A549 (cell line): Measurements from ENCODE around the gene F5. TPM values are rescaled to one million over a fixed set of nuclear protein-coding genes. Genes with fewer than 3 reads are reported as not detected.
A peak's percentile ranks its signal among the peaks of the same experiment; 100 is the strongest.

ENCODE experiments used
- ATAC-seq, 2 experiments: fragments of 200-7000 bp in 1 of 2; fragments of >200 bp in 1 of 2; cut with Nextera tagmentation in 1 of 2; cut with Tn5 transposase in 1 of 2; 3 replicates each; pipeline versions ENCODE4 v1.8.0 to v1.9.1; 2018 to 2020; ENCODE audit warnings: mild to moderate bottlenecking in 1 of 2, moderate library complexity in 1 of 2
- CTCF ChIA-PET: fragments of 300-600 bp; sonication (Branson Sonifier 250); formaldehyde crosslinking; extraction: SDS; loops from one replicate; lab custom pipeline; 2021; ENCODE audit warnings: antibody characterized with exemption, inconsistent platforms; lab: Yijun Ruan, JAX
- POLR2A ChIA-PET: fragments of 350-600 bp; formaldehyde crosslinking; extraction: SDS; loops from one replicate; lab custom pipeline; 2021; ENCODE audit warnings: antibody characterized with exemption, inconsistent platforms; lab: Yijun Ruan, JAX
- DNase-seq, 2 experiments: peaks; one replicate each; pipeline versions ENCODE4 v3.0.0 to v3.0.0-alpha.2; 2011 to 2016; ENCODE audit warnings: low read depth in 1 of 2, low spot score in 1 of 2
- FAIRE-seq: peaks from 2 replicates; lab custom pipeline; 2011; peaks lifted over from hg19 to GRCh38; lab: Jason Lieb, UNC
- H3K27ac ChIP-seq, 2 experiments: fragments of >200 bp; sonication (Bioruptor Twin); formaldehyde crosslinking; 3 replicates each; pipeline ENCODE4 v1.5.1; 2016 to 2017
- H3K4me1 ChIP-seq: fragments of >200 bp; sonication (Bioruptor Twin); formaldehyde crosslinking; 3 replicates; pipeline ENCODE4 v1.6.1; 2016
- H3K4me2 ChIP-seq: fragments of >200 bp; sonication (Bioruptor Twin); formaldehyde crosslinking; 3 replicates; pipeline ENCODE4 v1.6.1; 2016
- H3K4me3 ChIP-seq: fragments of >200 bp; sonication (Bioruptor Twin); formaldehyde crosslinking; 3 replicates; pipeline ENCODE4 v1.5.1; 2016
- H3K9me3 ChIP-seq: fragments of >200 bp; sonication (Bioruptor Twin); formaldehyde crosslinking; 3 replicates; pipeline ENCODE4 v1.6.1; 2016
- BHLHE40 ChIP-seq: IDR thresholded peaks from 2 replicates; pipeline ENCODE4 v1.6.1; 2012; ENCODE audit warnings: low read depth, low read length, inconsistent platforms
- EHF ChIP-seq: fragments of 250-450 bp; sonication (Bioruptor Pico); IDR thresholded peaks from 2 replicates; pipeline ENCODE4 v1.5.0; 2020; ENCODE audit warnings: mild to moderate bottlenecking
- EP300 ChIP-seq, 2 experiments: fragments of >200 bp; sonication (Bioruptor Twin); formaldehyde crosslinking; IDR thresholded peaks; 2 replicates in 1 of 2; 3 replicates in 1 of 2; pipeline ENCODE4 v1.6.1; 2016 to 2017
- ESRRA ChIP-seq: fragments of 150-350 bp; IDR thresholded peaks from 2 replicates; pipeline ENCODE4 v1.6.1; 2014; ENCODE audit warnings: mild to moderate bottlenecking, low read length, borderline replicate concordance
- FOSB ChIP-seq: fragments of 250-450 bp; sonication (Bioruptor Pico); IDR thresholded peaks from 2 replicates; pipeline ENCODE4 v1.5.0; 2020; ENCODE audit warnings: mild to moderate bottlenecking, moderate library complexity
- FOSL2 ChIP-seq, 2 experiments: fragments of 450-650 bp in 1 of 2; fragments of >200 bp in 1 of 2; sonication (Bioruptor Twin) in 1 of 2; formaldehyde crosslinking; IDR thresholded peaks; 2 replicates each; pipeline versions ENCODE4 v1.5.0 to v1.6.1; 2016 to 2020; ENCODE audit warnings: mild to moderate bottlenecking in 1 of 2, moderate library complexity in 1 of 2
- GATA3 ChIP-seq: IDR thresholded peaks from 2 replicates; pipeline ENCODE4 v1.6.1; 2012; ENCODE audit warnings: borderline replicate concordance
- JUNB ChIP-seq: fragments of >200 bp; sonication (Bioruptor Twin); formaldehyde crosslinking; IDR thresholded peaks from 2 replicates; pipeline ENCODE4 v1.6.1; 2016
- KDM5A ChIP-seq: fragments of 200-600 bp; sonication (generic); IDR thresholded peaks from 2 replicates; pipeline ENCODE4 v1.6.1; 2016; ENCODE audit warnings: antibody characterized with exemption, mild to moderate bottlenecking
- MYC ChIP-seq: IDR thresholded peaks from 2 replicates; pipeline ENCODE4 v1.6.1; 2012; ENCODE audit warnings: mild to moderate bottlenecking, inconsistent platforms, low read length, improper control_type of control experiment, borderline replicate concordance
- RAD21 ChIP-seq, 2 experiments: fragments of >200 bp in 1 of 2; sonication (Bioruptor Twin) in 1 of 2; formaldehyde crosslinking in 1 of 2; IDR thresholded peaks in 1 of 2; conservative IDR thresholded peaks in 1 of 2; 2 replicates in 1 of 2; 3 replicates in 1 of 2; pipeline ENCODE4 v1.6.1; 2012 to 2018; ENCODE audit warnings: inconsistent platforms in 1 of 2
- RCOR1 ChIP-seq: fragments of 150-350 bp; IDR thresholded peaks from 2 replicates; pipeline ENCODE4 v1.6.1; 2014; ENCODE audit warnings: antibody characterized with exemption, low read length, low read depth
- TFCP2L1 ChIP-seq: fragments of 250-450 bp; sonication (Bioruptor Pico); IDR thresholded peaks from 2 replicates; pipeline ENCODE4 v1.5.0; 2021; ENCODE audit warnings: mild to moderate bottlenecking
- ZC3H11A ChIP-seq: fragments of 450-650 bp; IDR thresholded peaks from 2 replicates; pipeline ENCODE4 v1.6.1; 2014; ENCODE audit warnings: antibody characterized with exemption, mild to moderate bottlenecking
- ZFP36 ChIP-seq: fragments of 450-650 bp; IDR thresholded peaks from 2 replicates; pipeline ENCODE4 v1.6.1; 2014; ENCODE audit warnings: borderline replicate concordance; ENCODE audit not compliant: partially characterized antibody
- WGBS: methylation state at CpG from one replicate; pipeline ENCODE4 v1.1.6; 2017; ENCODE audit errors: missing lambda C conversion rate; 5-methylcytosine and 5-hydroxymethylcytosine counted together
- polyA plus RNA-seq, 4 experiments: library from polyadenylated mRNA; depleted of rRNA in 3 of 4; stranded (reverse); fragments of >200 nt; fragmentation: RNase III in 1 of 4; extraction: RNeasy Plus Mini Kit Qiagen cat#74134 plus additional on column Dnase treatment in 1 of 4; gene quantifications; 2 replicates in 3 of 4; 3 replicates in 1 of 4; pipeline ENCODE4 v1.2.3, GENCODE V29; 2011 to 2017
- TF ChIP-seq, protein P1 (sequence below): IDR thresholded peaks from 2 replicates; pipeline ENCODE4 v1.6.1; 2012
- TF ChIP-seq, protein P2 (sequence below): fragments of 450-650 bp; IDR thresholded peaks from 2 replicates; pipeline ENCODE4 v1.6.1; 2014; ENCODE audit warnings: antibody characterized with exemption
- TF ChIP-seq, protein P3 (sequence below): IDR thresholded peaks from 2 replicates; pipeline ENCODE4 v1.6.1; 2012
- TF ChIP-seq, protein P4 (sequence below): fragments of 150-350 bp; IDR thresholded peaks from 2 replicates; pipeline ENCODE4 v1.6.1; 2014; ENCODE audit warnings: low read depth, mild to moderate bottlenecking, low read length
- TF ChIP-seq, protein P5 (sequence below): fragments of >200 bp; sonication (Bioruptor Twin); formaldehyde crosslinking; IDR thresholded peaks from 2 replicates; pipeline ENCODE4 v1.6.1; 2016

Gene F5
- polyA plus RNA-seq, 2 of the 4 experiments (the other 2 are of a cell fraction) = 0.04 to 0.36 TPM

- Histone ChIP-seq H3K4me2 (peak overlapping the region; percentile 15; the same call in 1 of the 3 replicates), H3K4me3 (no peak overlapping the region), H3K27ac (no peak overlapping the region), H3K9me3 (no peaks in the 10 kb centered on the region), H3K4me1 (peaks cover 36% of the 10 kb centered on the region)
- ATAC-seq (peak; percentile 48 to 80; a peak in 3 of 6 replicates), DNase-seq (peak in 1 of 2 experiments; percentile 18), FAIRE-seq (no peak)
- WGBS = 35% methylated on average over 3 of the region's 3 CpGs
- POLR2A ChIA-PET = interaction anchor here (1.6 kb wide), 1 partner anchor 25 kb away, joined by 10 read pairs; the partner anchor contains the start of gene SLC19A2
- peak; percentile 41; the same call in 1 of the 2 replicates for TF ChIP-seq FOSL2 (IDR thresholded peaks at IDR 0.05)
- peak; percentile 47; the same call in 1 of the 2 replicates for TF ChIP-seq FOSL2 (CRISPR knock-in tag; IDR thresholded peaks at IDR 0.05)
- TF ChIP-seq JUNB = peak; percentile 58; the same call in 1 of the 2 replicates
- TF ChIP-seq, protein P1, sequence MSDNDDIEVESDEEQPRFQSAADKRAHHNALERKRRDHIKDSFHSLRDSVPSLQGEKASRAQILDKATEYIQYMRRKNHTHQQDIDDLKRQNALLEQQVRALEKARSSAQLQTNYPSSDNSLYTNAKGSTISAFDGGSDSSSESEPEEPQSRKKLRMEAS = no peak
- CTCF ChIA-PET = interaction anchor here (1.1 to 1.5 kb wide), 2 partner anchors 35 to 45 kb away, joined by 3 to 7 read pairs; no protein-coding TSS in a partner anchor
These were observed 74.8 kb downstream of the F5 start for GRCh38 chr1:169511316-169512005.

DNA sequence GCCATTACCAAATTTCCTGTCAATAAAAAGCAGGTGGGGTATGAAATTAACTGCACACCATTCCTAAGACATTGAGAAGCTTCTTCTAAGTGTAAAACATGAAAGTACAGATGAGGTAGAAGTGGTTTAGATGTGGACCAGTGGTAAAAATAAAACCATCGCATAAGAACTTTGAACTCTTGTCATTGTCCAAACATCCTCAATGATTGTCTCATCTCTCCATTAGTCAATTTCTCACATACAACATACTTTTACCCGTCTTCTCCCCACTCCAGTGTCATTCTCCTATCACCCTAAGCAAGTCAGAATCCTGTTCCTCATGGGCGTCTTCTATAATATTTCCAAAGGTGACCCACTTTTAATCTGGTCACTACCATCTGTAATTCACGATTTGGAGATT, 76.2 kb downstream of the F5 start:
- no peak for FAIRE-seq
- Histone ChIP-seq H3K4me3 (no peak overlapping the region), H3K9me3 (no peaks in the 10 kb centered on the region), H3K27ac (no peak overlapping the region), H3K4me2 (no peak overlapping the region), H3K4me1 (peaks cover 36% of the 10 kb centered on the region)
- TF ChIP-seq GATA3 (no peak), MYC (no peak), EP300 (IDR thresholded peaks at IDR 0.05) (no peak)
- ChIA-PET POLR2A (interaction anchor here (1.1 kb wide), 1 partner anchor 24 kb away, joined by 3 read pairs; the partner anchor contains the start of gene SLC19A2), CTCF (interaction anchor here (1.3 kb wide), 1 partner anchor 24 kb away, joined by 3 read pairs; the partner anchor contains the start of gene SLC19A2)
- WGBS = 49% methylated on average over 4 of the region's 4 CpGs
- no peak for DNase-seq
- ATAC-seq = no peak

DNA sequence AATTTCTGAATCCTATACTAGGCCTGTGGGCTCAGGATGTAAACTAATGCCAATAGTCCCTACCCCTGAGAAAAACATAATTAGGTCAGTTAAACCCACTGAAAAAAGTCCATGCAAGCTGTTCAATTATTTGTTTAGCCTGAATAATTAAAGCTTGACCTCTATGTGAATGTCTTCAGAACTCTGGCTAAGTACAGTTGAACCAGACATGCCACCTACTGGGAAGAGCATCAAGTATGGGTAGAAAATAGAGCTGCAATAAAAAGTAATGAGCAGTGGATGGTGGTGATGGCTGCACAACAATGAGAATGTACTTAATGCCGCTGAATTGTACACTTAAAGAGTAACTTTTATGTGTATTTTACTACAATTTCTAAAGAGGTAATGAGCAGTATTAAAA, 76.9 kb downstream of the F5 start:
- Histone ChIP-seq H3K4me2 (no peak overlapping the region; the same call in 2 of the 3 replicates), H3K4me1 (peaks cover 31% of the 10 kb centered on the region), H3K27ac (no peak overlapping the region), H3K9me3 (no peaks in the 10 kb centered on the region), H3K4me3 (no peak overlapping the region)
- POLR2A ChIA-PET = interaction anchor here (1.1 kb wide), 1 partner anchor 24 kb away, joined by 3 read pairs; the partner anchor contains the start of gene SLC19A2
- 69% methylated on average over 1 of the region's 1 CpG for WGBS
- ATAC-seq = peak in 1 of 2 experiments; percentile 62; a peak in 3 of 6 replicates
- FAIRE-seq = no peak
- CTCF ChIA-PET = interaction anchor here (1.3 kb wide), 1 partner anchor 24 kb away, joined by 3 read pairs; the partner anchor contains the start of gene SLC19A2
- TF ChIP-seq RCOR1 (no peak), ESRRA (no peak), RAD21 (conservative IDR thresholded peaks at IDR 0.05 in 1 of 2, IDR thresholded peaks at IDR 0.05 in 1 of 2) (peak in 1 of 2 experiments; percentile 19; a peak in 1 of 5 replicates)
- peak in 1 of 2 experiments; percentile 17 for DNase-seq

DNA sequence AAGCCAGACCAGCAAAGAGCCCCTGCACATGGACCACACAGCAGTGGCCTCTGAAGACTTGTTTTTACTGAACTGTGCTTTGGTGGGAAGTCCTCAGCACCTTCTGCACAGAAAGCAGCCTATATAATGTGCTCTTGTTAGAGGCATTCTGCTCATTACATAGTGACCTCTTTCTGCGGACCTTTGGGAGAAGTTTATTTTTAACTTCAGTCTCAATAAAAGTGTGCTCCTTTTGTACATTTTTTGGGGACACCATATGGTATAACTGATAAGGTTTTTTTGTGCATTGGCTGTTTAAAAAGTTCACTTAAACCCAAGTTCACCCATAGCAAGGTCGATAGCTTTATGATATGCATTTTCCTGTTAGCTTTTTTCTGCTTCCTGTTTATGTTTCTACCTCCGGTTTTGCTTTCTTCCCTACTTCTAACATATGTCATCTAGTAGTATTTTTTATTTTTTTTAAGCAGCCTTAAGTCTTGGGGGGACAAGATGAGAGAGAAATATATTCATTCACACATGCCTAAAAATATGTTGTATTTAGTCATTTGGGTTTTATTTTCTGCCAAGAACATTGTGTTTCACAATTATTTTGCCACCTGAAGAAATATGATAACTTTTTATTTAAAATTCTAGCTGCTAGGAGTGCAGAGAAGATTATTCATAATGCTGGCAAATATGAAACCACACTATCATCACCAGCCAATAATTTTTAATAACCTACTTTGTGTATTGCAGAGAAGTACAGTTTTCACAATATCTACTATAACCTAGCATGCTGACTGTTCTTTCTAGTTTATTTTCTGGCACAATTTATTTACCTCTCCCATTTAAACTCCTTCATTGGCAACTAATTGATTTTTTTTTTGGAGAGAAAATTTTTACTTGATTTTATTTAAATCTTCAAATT, 77.6 kb downstream of the F5 start:
- DNase-seq (no peak), ATAC-seq (0 out of 6 replicates have a peak, but pooled peaks of 1 of the 2 experiments have one; percentile 33), FAIRE-seq (no peak)
- ChIA-PET POLR2A (no interaction called here), CTCF (interaction anchor here (1.3 kb wide), 1 partner anchor 12 kb away, joined by 6 read pairs; no protein-coding TSS in a partner anchor)
- 26% methylated on average over 3 of the region's 3 CpGs for WGBS
- TF ChIP-seq RAD21 (conservative IDR thresholded peaks at IDR 0.05 in 1 of 2, IDR thresholded peaks at IDR 0.05 in 1 of 2) (no peak), GATA3 (no peak), KDM5A (no peak), BHLHE40 (no peak), EHF (CRISPR knock-in tag) (no peak), ZFP36 (no peak), ESRRA (no peak), TFCP2L1 (CRISPR knock-in tag) (no peak), ZC3H11A (no peak), FOSB (CRISPR knock-in tag) (no peak)
- TF ChIP-seq, protein P2, sequence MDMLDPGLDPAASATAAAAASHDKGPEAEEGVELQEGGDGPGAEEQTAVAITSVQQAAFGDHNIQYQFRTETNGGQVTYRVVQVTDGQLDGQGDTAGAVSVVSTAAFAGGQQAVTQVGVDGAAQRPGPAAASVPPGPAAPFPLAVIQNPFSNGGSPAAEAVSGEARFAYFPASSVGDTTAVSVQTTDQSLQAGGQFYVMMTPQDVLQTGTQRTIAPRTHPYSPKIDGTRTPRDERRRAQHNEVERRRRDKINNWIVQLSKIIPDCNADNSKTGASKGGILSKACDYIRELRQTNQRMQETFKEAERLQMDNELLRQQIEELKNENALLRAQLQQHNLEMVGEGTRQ = no peak
- TF ChIP-seq, protein P3, sequence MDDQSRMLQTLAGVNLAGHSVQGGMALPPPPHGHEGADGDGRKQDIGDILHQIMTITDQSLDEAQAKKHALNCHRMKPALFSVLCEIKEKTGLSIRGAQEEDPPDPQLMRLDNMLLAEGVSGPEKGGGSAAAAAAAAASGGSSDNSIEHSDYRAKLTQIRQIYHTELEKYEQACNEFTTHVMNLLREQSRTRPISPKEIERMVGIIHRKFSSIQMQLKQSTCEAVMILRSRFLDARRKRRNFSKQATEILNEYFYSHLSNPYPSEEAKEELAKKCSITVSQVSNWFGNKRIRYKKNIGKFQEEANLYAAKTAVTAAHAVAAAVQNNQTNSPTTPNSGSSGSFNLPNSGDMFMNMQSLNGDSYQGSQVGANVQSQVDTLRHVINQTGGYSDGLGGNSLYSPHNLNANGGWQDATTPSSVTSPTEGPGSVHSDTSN = no peak
- TF ChIP-seq, protein P4, sequence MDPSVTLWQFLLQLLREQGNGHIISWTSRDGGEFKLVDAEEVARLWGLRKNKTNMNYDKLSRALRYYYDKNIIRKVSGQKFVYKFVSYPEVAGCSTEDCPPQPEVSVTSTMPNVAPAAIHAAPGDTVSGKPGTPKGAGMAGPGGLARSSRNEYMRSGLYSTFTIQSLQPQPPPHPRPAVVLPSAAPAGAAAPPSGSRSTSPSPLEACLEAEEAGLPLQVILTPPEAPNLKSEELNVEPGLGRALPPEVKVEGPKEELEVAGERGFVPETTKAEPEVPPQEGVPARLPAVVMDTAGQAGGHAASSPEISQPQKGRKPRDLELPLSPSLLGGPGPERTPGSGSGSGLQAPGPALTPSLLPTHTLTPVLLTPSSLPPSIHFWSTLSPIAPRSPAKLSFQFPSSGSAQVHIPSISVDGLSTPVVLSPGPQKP = no peak
- TF ChIP-seq, protein P5, sequence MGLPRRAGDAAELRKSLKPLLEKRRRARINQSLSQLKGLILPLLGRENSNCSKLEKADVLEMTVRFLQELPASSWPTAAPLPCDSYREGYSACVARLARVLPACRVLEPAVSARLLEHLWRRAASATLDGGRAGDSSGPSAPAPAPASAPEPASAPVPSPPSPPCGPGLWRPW = no peak
- H3K4me1 ChIP-seq = peaks cover 31% of the 10 kb centered on the region
- peak overlapping the region; percentile 30 for H3K4me2 ChIP-seq
- H3K9me3 ChIP-seq = no peaks in the 10 kb centered on the region
- H3K27ac ChIP-seq = peak overlapping the region in 1 of 2 experiments; percentile 50; a peak in 2 of 6 replicates
- no peak overlapping the region for H3K4me3 ChIP-seq
